Measurements from ENCODE around the gene CCDC127.
"Not testable (repeated sequence)": the region's sequence is repeated elsewhere in the genome, so short reads cannot be mapped to it uniquely, and the experiment has no call there.

Gene CCDC127

DNA sequence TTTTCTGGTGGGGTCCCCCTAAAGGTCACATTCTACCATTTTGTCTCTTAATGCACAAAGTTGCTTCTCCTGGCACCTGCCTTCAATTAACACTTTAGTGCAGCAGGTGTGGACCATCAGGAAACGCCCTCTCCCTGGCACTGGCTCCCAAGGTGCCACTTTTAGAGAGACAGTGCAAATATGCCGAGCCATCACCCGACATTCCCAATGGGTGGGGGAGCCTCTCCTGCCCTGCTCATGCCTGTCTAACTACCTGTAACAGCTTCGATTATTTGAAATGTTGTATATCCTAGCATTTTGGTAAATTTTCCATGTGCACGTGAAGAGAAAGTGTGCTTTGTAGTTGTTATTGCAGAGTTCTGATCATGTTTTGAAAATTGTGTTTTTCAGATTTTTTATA, 39.8 kb downstream of the CCDC127 start:
- DNase-seq (ENCODE audit: extremely low spot score, insufficient read length, low read depth) (no peak), FAIRE-seq (no peak)

DNA sequence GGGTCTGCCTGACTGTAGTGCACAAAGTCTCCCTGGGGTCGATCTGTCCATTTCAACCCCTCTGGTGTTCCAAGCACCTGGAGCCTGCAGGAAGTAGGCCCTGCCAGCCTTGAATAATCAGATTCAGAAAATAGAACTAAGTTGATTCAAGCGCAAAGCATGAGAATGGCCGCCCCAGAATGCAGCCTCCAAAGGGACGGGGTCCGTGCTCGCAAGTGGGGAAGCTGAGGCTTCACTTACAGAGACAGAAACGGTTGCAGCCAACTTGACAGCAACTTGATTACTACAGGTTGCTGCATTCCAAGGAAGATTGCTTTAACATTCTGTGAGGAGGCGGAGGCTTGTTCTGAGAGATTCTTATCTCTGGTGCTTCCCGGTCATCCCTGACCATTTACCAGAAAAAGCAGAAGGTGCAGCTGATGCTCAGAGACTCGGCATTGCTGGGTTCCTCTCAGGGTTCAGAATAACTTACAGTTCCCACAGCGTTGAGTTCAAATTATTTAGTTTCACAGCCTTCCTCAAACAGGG, 41.6 kb downstream of the CCDC127 start:
- DNase-seq (ENCODE audit: extremely low spot score, insufficient read length, low read depth) (no peak), FAIRE-seq (no peak)

DNA sequence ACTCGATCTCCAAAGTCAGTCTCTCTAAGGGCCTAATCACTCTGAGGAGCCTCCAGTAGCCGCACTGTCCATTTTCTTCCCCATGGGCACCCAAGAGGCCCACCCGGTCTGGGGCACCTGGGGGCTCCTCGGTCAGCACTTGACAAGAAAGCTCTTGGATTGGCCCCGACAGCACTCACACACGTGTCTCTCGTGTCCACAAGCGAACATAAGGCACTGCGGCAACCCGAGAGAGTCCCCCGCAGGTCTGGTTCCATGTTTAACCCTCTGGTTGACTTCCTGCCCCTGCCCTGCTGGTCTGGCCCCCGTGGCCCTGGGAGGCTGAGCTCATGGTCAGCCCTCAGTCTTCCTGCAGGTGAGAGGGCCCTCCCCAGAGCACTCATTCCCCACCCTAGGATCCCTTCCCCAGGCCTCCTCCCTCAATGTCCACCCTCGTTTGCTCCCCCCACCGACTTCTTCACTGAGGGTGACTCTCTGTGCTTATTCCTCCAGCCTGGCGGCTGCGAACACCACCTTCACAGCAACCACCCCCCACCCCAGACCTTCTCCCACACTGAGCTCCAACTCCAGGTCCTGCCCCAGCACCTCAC, 43.0 kb downstream of the CCDC127 start:
- DNase-seq (ENCODE audit: extremely low spot score, insufficient read length, low read depth) (no peak), FAIRE-seq (no peak)

DNA sequence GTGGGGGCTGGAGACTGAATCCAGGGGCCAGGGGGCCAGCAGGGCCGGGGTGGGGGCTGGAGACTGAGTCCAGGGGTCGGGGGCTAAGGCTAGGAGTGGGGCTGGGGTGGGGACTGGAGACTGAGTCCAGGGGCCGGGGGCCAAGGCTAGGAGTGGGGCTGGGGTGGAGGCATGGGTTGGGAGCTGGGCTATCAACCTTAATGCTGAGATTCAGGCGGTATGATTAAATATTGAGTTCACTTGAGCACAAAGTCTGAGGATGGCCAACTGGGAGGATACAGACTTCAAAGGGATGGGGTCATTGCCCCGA, 43.7 kb downstream of the CCDC127 start:
- DNase-seq (ENCODE audit: extremely low spot score, insufficient read length, low read depth) (no peak), FAIRE-seq (no peak)

DNA sequence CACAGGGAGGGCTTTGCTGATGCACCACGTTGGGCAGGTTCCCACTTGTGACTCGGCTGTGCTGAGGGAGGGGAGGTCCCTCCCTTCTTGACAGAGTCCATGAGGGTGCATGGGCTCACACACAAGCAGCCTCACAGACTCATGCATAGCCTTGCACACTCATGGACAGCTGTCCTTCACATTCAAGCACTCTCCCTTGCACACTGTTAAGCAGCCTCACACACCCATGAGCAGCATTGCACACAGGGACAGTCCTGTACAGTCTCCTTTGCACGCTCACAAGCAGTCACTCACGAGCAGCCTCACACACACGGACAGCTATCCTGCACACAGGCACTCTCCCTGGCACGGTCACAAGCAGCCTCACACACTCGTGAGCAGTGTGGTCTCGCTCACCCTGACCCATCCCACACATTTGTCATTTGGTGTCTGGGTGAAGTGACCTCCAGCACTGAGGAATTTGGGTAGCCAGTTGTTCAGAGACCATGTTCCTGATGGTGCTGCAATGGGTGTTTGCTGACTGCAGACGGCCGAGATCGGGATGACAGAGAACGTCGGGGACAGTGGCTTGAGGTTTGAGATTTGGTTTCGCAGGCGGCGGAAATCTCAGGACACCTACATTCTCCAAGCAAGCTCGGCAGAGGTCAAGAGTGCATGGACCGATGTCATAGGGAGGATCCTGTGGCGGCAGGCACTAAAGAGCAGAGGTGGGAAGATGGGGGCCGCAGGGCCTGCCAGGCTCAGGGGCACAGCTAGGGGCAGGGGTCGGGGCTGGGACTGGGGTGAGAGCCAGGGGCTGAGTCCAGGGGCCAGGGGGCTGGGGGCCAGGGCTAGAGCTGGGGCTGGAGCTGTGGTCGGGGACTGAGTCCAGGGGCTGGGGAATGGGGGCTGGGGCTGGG, 44.3 kb downstream of the CCDC127 start:
- FAIRE-seq = no peak

DNA sequence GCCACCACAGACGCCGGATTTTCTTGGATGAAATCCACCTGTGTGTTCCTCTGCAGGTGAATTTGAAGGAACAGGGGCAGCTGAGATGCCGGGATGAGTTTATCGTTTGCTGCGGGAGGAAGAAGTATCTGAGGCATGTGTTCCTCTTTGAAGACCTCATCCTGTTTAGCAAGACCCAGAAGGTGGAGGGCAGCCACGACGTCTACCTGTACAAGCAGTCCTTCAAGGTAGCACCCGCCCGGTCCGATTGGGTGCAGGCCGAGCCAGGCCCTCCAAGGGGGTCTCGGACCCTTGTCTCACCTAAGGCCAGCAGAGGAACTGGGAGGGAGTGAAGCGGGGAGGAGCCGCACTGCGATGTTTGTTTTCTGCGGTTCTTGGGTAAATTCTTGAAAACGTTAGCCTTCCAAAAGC, 45.1 kb downstream of the CCDC127 start:
- DNase-seq (ENCODE audit: extremely low spot score, insufficient read length, low read depth) (no peak), FAIRE-seq (no peak)

More for the DNA sequence above, 44.3 kb downstream of the CCDC127 start:
- no peak for DNase-seq (ENCODE audit: extremely low spot score, insufficient read length, low read depth)

DNA sequence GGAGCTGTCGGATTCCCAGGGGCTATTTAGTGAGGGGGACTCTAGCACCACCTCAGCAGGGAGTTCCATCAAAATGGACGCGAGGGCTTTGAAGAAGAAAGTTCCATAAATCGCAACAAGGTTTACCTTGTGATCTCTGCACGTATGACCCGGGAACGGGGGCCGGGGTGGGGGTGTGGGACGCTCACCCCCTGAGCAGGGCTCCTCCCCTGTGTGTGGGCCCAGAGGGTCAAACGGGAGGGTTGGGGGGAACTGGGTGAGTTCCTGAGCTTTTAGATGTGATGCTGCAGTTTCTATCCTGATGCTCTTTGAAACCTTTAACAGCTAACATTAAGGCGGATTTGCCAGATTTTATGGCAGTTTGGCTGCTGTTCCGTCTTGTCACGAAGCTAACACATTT, 45.5 kb downstream of the CCDC127 start:
- FAIRE-seq (no peak), DNase-seq (ENCODE audit: extremely low spot score, insufficient read length, low read depth) (no peak)

DNA sequence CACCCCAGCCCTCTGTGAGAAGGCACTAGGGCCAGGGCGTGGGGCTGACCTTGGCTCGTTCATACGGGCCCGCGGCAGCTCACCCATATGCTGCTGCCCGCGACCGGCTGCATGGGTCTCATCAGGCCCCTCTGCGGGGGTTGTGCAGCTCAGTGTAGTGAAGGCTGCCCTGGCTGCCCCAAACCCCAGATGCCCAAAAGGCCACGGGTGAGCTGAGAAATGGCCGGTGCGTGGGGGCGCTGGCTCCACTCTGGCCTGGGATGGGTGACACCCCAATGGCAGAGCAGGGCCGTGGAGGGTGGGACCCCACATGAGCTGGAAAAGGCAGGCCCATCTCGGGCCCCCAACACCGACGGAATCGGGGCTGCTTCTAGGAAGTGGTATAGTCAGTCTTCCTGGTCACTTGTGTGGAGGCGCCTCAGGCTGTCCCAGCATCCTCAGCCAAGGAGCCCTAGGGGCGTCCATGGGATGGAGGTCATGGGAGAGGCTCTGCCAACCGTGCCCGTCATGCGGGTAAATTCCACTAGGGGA, 46.1 kb downstream of the CCDC127 start:
- DNase-seq (ENCODE audit: extremely low spot score, insufficient read length, low read depth) (no peak), FAIRE-seq (no peak)

DNA sequence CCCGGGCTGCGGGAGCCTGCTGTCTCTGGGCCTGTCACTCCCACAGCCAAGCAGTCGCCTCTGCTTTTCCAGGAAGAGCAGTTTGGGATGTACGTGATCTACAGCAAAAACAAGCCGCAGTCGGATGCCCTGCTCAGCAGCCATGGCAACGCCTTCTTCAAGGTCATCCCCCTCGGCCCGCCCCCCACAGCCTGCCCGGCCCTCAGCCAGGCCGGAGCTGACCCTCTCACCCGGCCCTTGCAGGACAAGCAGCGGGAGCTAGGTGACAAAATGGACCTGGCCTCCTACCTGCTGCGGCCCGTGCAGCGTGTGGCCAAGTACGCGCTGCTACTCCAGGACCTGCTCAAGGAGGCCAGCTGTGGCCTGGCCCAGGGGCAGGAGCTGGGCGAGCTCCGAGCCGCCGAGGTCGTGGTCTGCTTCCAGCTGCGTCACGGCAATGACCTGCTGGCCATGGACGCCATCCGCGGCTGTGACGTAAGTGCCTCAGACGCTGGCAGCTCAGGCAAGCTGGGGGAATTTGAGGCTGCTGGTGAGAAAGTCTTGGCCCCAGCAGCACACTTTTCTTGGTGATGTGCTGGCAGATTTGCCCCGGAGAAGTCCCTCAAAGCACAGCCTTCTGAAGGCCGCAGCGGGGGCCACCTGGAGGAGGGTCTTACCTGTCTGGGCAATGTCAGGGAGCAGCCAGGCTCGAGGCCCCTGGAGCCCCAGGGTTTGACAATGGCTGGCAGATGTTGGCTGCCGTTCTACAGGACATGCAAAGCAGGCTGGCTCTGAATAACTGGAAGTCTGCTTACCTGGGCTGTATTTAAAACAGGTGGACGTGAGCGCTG, 46.8 kb downstream of the CCDC127 start:
- FAIRE-seq = no peak

DNA sequence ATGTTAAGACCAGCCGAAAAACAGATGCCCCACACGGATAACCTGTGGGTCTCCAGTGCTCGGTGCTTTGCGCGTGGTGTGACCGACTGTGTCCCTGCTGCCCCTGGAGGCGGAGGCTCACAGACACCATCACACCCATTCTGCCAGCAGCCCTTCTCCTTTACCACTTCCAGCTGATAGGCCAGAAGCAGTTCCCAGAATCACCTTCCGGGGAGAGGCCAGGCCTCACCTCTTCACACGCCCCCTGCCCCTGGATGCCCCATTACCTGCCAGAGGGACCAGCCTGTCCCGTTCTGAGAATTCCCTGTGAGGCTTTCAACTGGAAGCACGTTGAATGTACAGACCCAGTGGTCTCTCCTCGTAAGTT, 48.2 kb downstream of the CCDC127 start:
- no peak for DNase-seq (ENCODE audit: extremely low spot score, insufficient read length, low read depth)
- FAIRE-seq = no peak

More for the DNA sequence above, 46.8 kb downstream of the CCDC127 start:
- DNase-seq (ENCODE audit: extremely low spot score, insufficient read length, low read depth) = no peak

DNA sequence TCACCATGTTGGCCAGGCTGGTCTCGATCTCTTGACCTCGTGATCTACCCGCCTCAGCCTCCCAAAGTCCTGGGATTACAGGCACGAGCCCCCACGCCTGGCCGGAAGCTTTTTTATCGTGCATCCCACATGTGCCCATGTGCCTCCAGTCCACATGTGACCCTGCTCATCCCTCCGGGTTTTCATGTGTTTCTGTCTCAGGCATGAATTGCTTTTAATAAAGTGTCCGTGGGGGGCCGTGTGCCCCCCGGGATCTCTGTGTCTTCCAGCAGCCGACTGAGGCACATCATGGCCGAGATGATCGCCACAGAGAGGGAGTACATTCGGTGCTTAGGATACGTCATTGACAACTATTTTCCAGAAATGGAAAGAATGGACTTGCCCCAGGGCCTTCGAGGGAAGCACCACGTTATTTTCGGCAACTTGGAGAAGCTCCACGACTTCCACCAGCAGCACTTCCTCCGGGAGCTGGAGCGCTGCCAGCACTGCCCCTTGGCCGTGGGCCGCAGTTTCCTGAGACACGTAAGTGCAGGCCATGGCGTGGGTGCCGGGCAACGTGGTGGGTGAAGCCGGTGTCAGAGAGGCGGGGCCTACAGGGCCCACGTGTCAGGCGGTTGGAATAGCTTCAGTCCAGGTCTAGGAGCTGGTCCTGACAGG, 48.8 kb downstream of the CCDC127 start:
- DNase-seq (ENCODE audit: extremely low spot score, insufficient read length, low read depth) = no peak
- FAIRE-seq = no peak

DNA sequence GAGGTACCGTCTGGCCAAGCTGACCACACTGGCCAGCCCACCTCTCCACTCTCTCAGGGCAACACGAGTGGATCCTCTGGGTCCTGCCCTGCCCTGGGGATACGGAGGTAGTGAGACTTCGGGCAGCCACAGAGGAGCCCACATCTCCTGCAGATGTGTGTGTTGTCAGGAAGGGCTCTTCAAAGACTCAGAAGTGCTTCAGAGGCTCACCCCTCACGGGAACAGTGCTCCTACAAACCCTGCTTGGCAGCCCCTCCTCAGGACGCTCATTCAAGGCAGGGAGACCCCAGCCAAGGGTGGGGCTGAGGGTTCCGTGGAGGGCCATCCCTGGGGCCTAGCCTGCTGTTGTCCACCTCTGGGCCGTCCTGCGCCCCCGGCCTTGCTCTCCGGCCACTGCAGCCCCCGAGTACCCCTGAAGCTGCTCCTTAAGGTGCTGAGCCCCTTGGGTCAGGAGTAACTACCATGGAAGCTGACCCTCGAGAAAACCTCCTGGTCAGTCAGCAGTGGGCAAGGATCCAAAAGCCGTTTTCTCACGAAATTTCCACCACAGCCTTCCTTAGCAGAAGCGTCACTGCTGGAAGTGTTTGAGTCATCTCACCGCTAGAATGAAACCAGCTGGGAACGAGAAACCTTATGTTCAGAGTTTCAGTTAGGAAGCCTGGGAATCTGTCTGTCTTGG, 49.8 kb downstream of the CCDC127 start:
- FAIRE-seq = no peak
- DNase-seq (ENCODE audit: extremely low spot score, insufficient read length, low read depth) = no peak

DNA sequence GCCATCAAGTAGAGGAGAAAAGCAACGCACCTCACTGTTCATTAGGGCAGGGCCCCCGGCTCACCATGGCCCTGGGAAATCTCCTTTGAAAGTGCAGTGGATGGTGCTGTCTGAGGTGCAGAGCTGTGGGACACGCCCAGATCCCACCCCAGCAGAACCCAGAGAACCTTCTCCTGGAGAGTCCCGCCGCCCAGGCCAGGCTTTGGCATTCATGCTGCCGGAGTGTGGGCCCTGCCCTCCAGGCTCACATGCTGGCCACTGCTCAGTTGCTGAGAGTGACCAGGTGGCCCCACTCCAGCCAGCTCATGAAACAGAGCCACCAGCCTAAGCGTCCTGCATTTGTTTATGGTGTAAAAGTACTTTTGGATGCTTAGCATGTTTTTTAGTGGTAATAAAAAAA, 50.4 kb downstream of the CCDC127 start:
- FAIRE-seq = no peak
- no peak for DNase-seq (ENCODE audit: extremely low spot score, insufficient read length, low read depth)

DNA sequence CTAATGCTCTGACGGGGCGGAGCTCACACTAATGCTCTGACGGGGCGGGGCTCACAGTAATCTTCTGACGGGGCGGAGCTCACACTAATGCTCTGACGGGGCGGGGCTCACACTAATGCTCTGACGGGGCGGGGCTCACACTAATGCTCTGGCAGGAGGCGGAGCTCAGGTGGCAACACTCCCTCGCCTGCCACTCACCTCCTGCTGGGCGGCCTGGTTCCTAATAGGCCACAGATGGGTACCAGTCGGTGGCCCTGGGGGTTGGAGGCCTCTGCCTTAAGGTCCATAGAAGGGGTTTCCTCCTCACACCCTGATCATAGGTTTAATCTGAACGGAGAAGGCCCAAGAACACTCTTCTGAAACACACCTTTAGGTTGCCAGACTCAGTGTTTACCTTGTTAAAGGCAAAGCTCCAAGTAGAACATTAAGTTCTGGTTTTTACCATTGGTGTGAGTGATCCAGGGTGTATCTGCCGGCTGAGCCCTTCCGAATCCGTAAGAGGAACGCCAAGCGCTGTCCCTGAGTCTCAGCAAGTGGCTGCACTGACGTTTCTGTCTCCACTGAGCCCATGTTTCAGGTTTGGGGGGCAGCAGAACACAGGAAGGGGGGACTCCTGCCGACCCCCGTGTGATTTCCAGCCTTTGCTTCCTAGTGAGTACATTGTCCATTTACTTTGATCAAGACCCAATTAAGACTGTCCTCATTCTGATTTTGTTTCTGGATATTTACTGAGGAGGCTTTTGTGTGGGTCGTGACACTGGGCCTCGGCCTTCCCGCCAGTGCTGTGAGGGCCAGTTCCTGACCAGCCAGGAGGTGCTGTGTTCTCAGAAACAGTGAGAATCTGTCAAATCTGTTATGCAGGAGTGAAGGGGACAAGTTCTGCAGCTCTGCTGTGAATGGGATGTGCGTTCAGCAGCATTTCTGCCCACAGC, 51.2 kb downstream of the CCDC127 start:
- FAIRE-seq = no peak
- DNase-seq (ENCODE audit: extremely low spot score, insufficient read length, low read depth) = no peak

DNA sequence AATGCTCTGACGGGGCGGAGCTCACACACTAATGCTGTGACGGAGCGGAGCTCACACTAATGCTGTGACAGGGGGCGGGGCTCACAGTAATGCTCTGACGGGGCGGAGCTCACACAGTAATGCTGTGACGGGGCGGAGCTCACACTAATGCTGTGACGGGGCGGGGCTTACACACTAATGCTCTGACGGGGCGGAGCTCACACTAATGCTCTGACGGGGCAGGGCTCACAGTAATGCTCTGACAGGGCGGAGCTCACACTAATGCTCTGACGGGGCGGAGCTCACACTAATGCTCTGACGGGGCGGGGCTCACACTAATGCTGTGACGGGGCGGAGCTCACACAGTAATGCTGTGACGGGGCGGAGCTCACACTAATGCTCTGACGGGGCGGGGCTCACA, 53.2 kb downstream of the CCDC127 start:
- FAIRE-seq; DNase-seq (ENCODE audit: extremely low spot score, insufficient read length, low read depth): not testable (repeated sequence)

DNA sequence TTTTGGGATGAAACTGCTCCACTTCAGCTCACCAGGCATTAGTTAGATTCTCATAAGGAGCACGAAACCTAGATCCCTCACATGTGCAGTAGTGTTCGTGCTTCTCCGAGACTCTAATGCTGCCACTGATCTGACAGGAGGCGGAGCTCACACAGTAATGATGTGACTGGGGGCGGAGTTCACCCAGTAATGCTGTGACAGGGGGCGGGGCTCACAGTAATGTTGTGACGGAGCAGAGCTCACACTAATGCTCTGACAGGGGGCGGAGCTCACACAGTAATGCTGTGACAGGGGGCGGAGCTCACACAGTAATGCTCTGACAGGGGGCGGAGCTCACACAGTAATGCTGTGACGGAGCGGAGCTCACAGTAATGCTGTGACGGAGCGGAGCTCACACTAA, 53.7 kb downstream of the CCDC127 start:
- FAIRE-seq (no peak), DNase-seq (ENCODE audit: extremely low spot score, insufficient read length, low read depth) (no peak)

DNA sequence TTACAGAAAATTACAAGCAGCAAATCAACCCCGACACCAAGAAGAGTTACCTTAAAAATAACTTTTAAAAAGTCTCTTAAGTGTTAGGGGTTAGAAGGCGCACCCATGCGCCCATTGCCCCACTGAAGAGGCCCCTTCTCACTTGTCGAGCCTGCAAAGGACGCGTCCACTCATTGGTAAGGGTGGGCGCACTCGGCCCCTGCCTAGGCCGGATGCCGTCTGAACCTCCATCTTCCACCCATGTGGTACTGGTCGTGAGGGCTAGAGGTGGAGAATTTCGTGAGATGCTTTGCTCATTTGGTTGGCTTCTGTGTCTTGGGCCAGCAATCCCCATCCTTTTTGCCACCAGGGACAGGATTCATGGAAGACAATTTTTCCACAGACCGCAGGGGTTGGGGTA, 54.1 kb downstream of the CCDC127 start:
- DNase-seq (ENCODE audit: extremely low spot score, insufficient read length, low read depth) = no peak
- FAIRE-seq = no peak

DNA sequence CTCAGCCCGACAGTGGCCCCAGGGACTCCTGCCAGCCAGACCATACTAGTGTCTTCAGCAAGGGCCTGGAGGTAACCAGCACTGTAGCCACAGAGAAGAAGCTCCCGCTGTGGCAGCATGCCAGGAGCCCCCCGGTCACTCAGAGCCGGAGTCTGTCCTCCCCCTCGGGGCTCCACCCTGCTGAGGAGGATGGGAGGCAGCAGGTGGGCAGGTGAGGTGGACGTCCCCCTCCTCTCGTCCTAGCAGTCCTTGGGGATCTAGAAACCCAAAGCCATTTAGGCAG, 54.7 kb downstream of the CCDC127 start:
- no peak for FAIRE-seq
- no peak for DNase-seq (ENCODE audit: extremely low spot score, insufficient read length, low read depth)

Measured in GM18507 (cell line).